ENCODE data around the gene PLGRKT. TPM values are rescaled to one million over a fixed set of nuclear protein-coding genes. Genes with fewer than 3 reads are reported as not detected.

The PLGRKT gene
- total RNA-seq, 1 donor from 2014 or later = 16.3 TPM

DNA sequence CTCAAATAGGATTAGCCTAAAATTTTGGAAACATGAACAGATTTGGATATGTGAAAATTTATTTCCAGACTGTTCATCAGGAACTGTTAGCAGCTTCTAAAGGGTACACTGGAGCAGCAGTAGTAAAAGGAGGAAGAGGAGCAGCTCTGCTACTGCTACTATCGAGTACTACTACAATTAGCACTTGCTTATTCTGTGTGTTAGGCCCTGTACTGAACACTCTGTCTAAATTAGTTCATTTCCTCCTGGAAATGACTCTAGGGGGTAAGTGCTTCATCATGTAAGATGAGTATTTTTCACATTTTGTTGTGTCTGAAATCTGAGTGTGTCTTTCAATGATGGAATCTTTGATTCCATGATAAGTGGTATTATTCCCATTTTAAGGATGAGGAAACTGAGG lies 22.4 kb upstream of the PLGRKT start:
- no peak for TF ChIP-seq CTCF (IDR thresholded peaks at IDR 0.05; ENCODE audit: partially characterized antibody, unreplicated experiment)
- Mint-ChIP-seq H3K4me1 (ENCODE audit: low read depth, unreplicated experiment) (no peaks in the 10 kb centered on the region), H3K36me3 (ENCODE audit: unreplicated experiment) (no peaks in the 10 kb centered on the region), H3K27ac (ENCODE audit: unreplicated experiment) (no peak overlapping the region), H3K27me3 (ENCODE audit: unreplicated experiment) (no peaks in the 10 kb centered on the region), H3K4me3 (ENCODE audit: unreplicated experiment) (no peak overlapping the region), H3K9me3 (ENCODE audit: unreplicated experiment) (no peaks in the 10 kb centered on the region)
- DNase-seq = no peak

GRCh38 chr9:5459289-5459829 lies 21.6 kb upstream of the PLGRKT start:
- TF ChIP-seq CTCF (IDR thresholded peaks at IDR 0.05; ENCODE audit: partially characterized antibody, unreplicated experiment) = no peak
- Mint-ChIP-seq H3K4me3 (ENCODE audit: unreplicated experiment) (no peak overlapping the region), H3K9me3 (ENCODE audit: unreplicated experiment) (no peaks in the 10 kb centered on the region), H3K36me3 (ENCODE audit: unreplicated experiment) (no peaks in the 10 kb centered on the region), H3K27ac (ENCODE audit: unreplicated experiment) (no peak overlapping the region), H3K27me3 (ENCODE audit: unreplicated experiment) (no peaks in the 10 kb centered on the region), H3K4me1 (ENCODE audit: low read depth, unreplicated experiment) (no peaks in the 10 kb centered on the region)
- no peak for DNase-seq

GRCh38 chr9:5455181-5455580 lies 17.5 kb upstream of the PLGRKT start:
- TF ChIP-seq CTCF (IDR thresholded peaks at IDR 0.05; ENCODE audit: partially characterized antibody, unreplicated experiment) = no peak
- Mint-ChIP-seq H3K4me3 (ENCODE audit: unreplicated experiment) (no peak overlapping the region), H3K27ac (ENCODE audit: unreplicated experiment) (no peak overlapping the region)

GRCh38 chr9:5453673-5454072 lies 15.9 kb upstream of the PLGRKT start:
- Mint-ChIP-seq H3K27ac (ENCODE audit: unreplicated experiment) (no peak overlapping the region), H3K36me3 (ENCODE audit: unreplicated experiment) (no peaks in the 10 kb centered on the region), H3K9me3 (ENCODE audit: unreplicated experiment) (no peaks in the 10 kb centered on the region), H3K27me3 (ENCODE audit: unreplicated experiment) (peaks cover 2% of the 10 kb centered on the region), H3K4me1 (ENCODE audit: low read depth, unreplicated experiment) (no peaks in the 10 kb centered on the region), H3K4me3 (ENCODE audit: unreplicated experiment) (no peak overlapping the region)
- DNase-seq = no peak
- no peak for TF ChIP-seq CTCF (IDR thresholded peaks at IDR 0.05; ENCODE audit: partially characterized antibody, unreplicated experiment)

More at GRCh38 chr9:5455181-5455580, 17.5 kb upstream of the PLGRKT start:
- Mint-ChIP-seq H3K27me3 (ENCODE audit: unreplicated experiment) (no peaks in the 10 kb centered on the region), H3K4me1 (ENCODE audit: low read depth, unreplicated experiment) (no peaks in the 10 kb centered on the region), H3K36me3 (ENCODE audit: unreplicated experiment) (no peaks in the 10 kb centered on the region), H3K9me3 (ENCODE audit: unreplicated experiment) (no peaks in the 10 kb centered on the region)
- no peak for DNase-seq

DNA sequence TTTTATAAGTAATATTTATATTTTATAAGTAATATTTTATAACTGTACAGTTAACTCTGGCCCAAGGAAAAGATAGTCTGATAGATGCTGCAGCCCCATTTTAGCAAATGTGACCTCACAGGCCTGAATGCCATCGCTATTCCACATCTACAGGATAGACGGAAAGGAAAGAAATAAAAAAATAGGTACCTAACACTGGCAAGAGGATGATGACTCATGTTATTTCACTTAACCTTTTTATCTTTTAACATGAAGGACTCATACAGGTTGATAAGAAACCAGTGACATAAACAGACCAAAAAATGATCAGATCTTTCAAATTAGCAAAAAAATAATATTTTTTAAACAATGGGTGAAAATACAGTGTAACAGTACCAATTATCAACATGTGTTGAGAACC lies 15.3 kb upstream of the PLGRKT start:
- H3K36me3 Mint-ChIP-seq (ENCODE audit: unreplicated experiment) = no peaks in the 10 kb centered on the region
- TF ChIP-seq CTCF (IDR thresholded peaks at IDR 0.05; ENCODE audit: partially characterized antibody, unreplicated experiment) = no peak
- DNase-seq = no peak
- H3K27ac Mint-ChIP-seq (ENCODE audit: unreplicated experiment) = no peak overlapping the region
- no peak overlapping the region for H3K4me3 Mint-ChIP-seq (ENCODE audit: unreplicated experiment)
- H3K27me3 Mint-ChIP-seq (ENCODE audit: unreplicated experiment) = peaks cover 2% of the 10 kb centered on the region
- H3K4me1 Mint-ChIP-seq (ENCODE audit: low read depth, unreplicated experiment) = no peaks in the 10 kb centered on the region
- no peaks in the 10 kb centered on the region for H3K9me3 Mint-ChIP-seq (ENCODE audit: unreplicated experiment)

Measured in glutamatergic neuron (in vitro differentiated cells).